H1 (cell line): ENCODE data around the gene ADIPOR2. TPM values are rescaled to one million over a fixed set of nuclear protein-coding genes. Genes with fewer than 3 reads are reported as not detected.

Experiments used
- CEBPB ChIP-seq: IDR thresholded peaks from 2 replicates; pipeline ENCODE4 v1.6.1; 2012; ENCODE audit warnings: low read depth, low read length
- MAFK ChIP-seq: IDR thresholded peaks from 2 replicates; pipeline ENCODE4 v1.6.1; 2012; ENCODE audit warnings: low read depth, mild to moderate bottlenecking, improper control_type of control experiment, low read length
- NRF1 ChIP-seq: IDR thresholded peaks from 2 replicates; pipeline ENCODE4 v1.6.1; 2011; ENCODE audit warnings: mild to moderate bottlenecking, low read depth, low read length, improper control_type of control experiment
- TEAD4 ChIP-seq: IDR thresholded peaks from 2 replicates; pipeline ENCODE4 v1.6.1; 2012; ENCODE audit warnings: low read depth, low read length, inconsistent platforms, mixed read lengths
- polyA plus RNA-seq, 7 experiments: library from polyadenylated mRNA; depleted of rRNA in 3 of 7; stranded (reverse) in 5 of 7; unstranded in 2 of 7; fragments of >200 nt in 5 of 7; fragments of 200-250 nt in 2 of 7; gene quantifications; 1 replicate in 5 of 7; 2 replicates in 1 of 7; 4 replicates in 1 of 7; pipeline versions ENCODE4 v1.2.1 to v1.2.3, GENCODE V29; 2011 to 2013; ENCODE audit warnings: missing spikeins in 2 of 7, mixed read lengths in 2 of 7
- total RNA-seq: library from RNA; stranded (reverse); fragmentation: NEBNext Ultra II Directional; extraction: Animal tissue kit (Norgen Biotek cat#: 25700); gene quantifications from 2 replicates; pipeline ENCODE4 v1.2.1, GENCODE V29; 2021

ADIPOR2 gene
- total and polyA plus RNA-seq, 2 of the 8 experiments (the other 6 are each of a cell fraction or from before 2014, with no cell fraction given) = 17.5 to 50.8 TPM

DNA sequence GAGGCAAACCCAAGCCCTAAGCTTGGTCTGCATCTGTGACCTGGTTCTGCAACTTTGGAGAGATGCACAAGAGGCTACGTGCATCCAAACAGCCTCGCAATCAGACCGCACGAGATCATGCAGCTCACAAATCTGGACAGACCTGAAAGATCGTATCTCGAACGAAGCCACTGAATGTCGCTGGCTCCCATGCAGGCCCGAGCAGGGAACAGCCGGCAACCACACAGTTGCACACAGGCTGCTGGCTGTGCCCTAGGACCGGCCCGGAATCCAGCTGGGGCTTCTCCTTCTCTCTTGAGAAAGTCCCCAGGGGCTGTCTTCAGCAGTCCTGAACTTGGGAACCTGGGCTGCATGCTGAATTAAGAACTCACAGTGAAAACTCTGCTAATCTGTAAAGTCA, 34.0 kb upstream of the ADIPOR2 start (continued):
- TF ChIP-seq NRF1 (no peak), CEBPB (no peak), MAFK (no peak), TEAD4 (no peak)
